Adipocyte (in vitro differentiated cells): ENCODE results near the gene ETHE1.

Experiments
- DNase-seq: peaks from one replicate; pipeline ENCODE4 v3.0.0-alpha.2; 2015; ENCODE audit warnings: low read depth
- H3K27me3 ChIP-seq: replicated peaks from 2 replicates; pipeline ENCODE4 v1.7.0; 2013; ENCODE audit warnings: mild to moderate bottlenecking, low read length, moderate library complexity; ENCODE audit not compliant: control insufficient read depth, insufficient read depth
- H3K36me3 ChIP-seq: 2 replicates; pipeline ENCODE4 v1.7.0; 2013; ENCODE audit warnings: low read length, mild to moderate bottlenecking, moderate library complexity; ENCODE audit not compliant: control insufficient read depth, insufficient read depth, severe bottlenecking
- H3K4me1 ChIP-seq: 2 replicates; pipeline ENCODE4 v1.7.0; 2013; ENCODE audit warnings: mild to moderate bottlenecking, low read length, moderate library complexity; ENCODE audit not compliant: control insufficient read depth, insufficient read depth
- H3K4me3 ChIP-seq: 2 replicates; pipeline ENCODE4 v1.7.0; 2013; ENCODE audit warnings: mild to moderate bottlenecking, low read length, moderate library complexity
- H3K9ac ChIP-seq: 2 replicates; pipeline ENCODE4 v1.7.0; 2013; ENCODE audit warnings: mild to moderate bottlenecking, low read length, moderate library complexity
- H3K9me3 ChIP-seq: 2 replicates; pipeline ENCODE4 v1.7.0; 2013; ENCODE audit warnings: mild to moderate bottlenecking, low read length, moderate library complexity; ENCODE audit not compliant: control insufficient read depth

The ETHE1 gene

GRCh38 chr19:43562698-43563241, 35.8 kb upstream of the ETHE1 start:
- DNase-seq: no peak
- no peaks in the 10 kb centered on the region for H3K27me3 ChIP-seq
- H3K4me3 ChIP-seq: no peak overlapping the region
- peaks cover 4% of the 10 kb centered on the region for H3K36me3 ChIP-seq
- no peaks in the 10 kb centered on the region for H3K4me1 ChIP-seq
- H3K9ac ChIP-seq: no peak overlapping the region
- no peaks in the 10 kb centered on the region for H3K9me3 ChIP-seq

GRCh38 chr19:43562226-43562697, 35.3 kb upstream of the ETHE1 start:
- no peaks in the 10 kb centered on the region for H3K4me1 ChIP-seq
- no peak overlapping the region for H3K4me3 ChIP-seq
- H3K27me3 ChIP-seq: no peaks in the 10 kb centered on the region
- no peak for DNase-seq
- no peaks in the 10 kb centered on the region for H3K9me3 ChIP-seq
- H3K9ac ChIP-seq: no peak overlapping the region
- H3K36me3 ChIP-seq: peaks cover 4% of the 10 kb centered on the region

GRCh38 chr19:43561139-43561970, 34.4 kb upstream of the ETHE1 start:
- Histone ChIP-seq H3K9ac (no peak overlapping the region), H3K4me3 (no peak overlapping the region), H3K4me1 (no peaks in the 10 kb centered on the region), H3K27me3 (no peaks in the 10 kb centered on the region), H3K9me3 (no peaks in the 10 kb centered on the region), H3K36me3 (peaks cover 5% of the 10 kb centered on the region)
- no peak for DNase-seq

GRCh38 chr19:43560687-43561086, 33.7 kb upstream of the ETHE1 start:
- DNase-seq: no peak

GRCh38 chr19:43555185-43555770, 28.3 kb upstream of the ETHE1 start:
- no peaks in the 10 kb centered on the region for H3K9me3 ChIP-seq
- H3K27me3 ChIP-seq: no peaks in the 10 kb centered on the region
- peaks cover 42% of the 10 kb centered on the region for H3K36me3 ChIP-seq
- no peak overlapping the region for H3K9ac ChIP-seq
- H3K4me3 ChIP-seq: no peak overlapping the region
- H3K4me1 ChIP-seq: no peaks in the 10 kb centered on the region
- peak; percentile 73 for DNase-seq

More at GRCh38 chr19:43560687-43561086, 33.7 kb upstream of the ETHE1 start:
- no peak overlapping the region for H3K4me3 ChIP-seq
- no peaks in the 10 kb centered on the region for H3K4me1 ChIP-seq
- H3K9ac ChIP-seq: no peak overlapping the region
- peaks cover 10% of the 10 kb centered on the region for H3K36me3 ChIP-seq
- no peaks in the 10 kb centered on the region for H3K9me3 ChIP-seq
- no peaks in the 10 kb centered on the region for H3K27me3 ChIP-seq

- Histone ChIP-seq H3K4me1 (no peaks in the 10 kb centered on the region), H3K9me3 (no peaks in the 10 kb centered on the region), H3K27me3 (no peaks in the 10 kb centered on the region), H3K36me3 (peaks cover 47% of the 10 kb centered on the region), H3K9ac (no peak overlapping the region), H3K4me3 (no peak overlapping the region)
- no peak for DNase-seq
These were observed 27.4 kb upstream of the ETHE1 start for GRCh38 chr19:43554317-43554895.

DNA sequence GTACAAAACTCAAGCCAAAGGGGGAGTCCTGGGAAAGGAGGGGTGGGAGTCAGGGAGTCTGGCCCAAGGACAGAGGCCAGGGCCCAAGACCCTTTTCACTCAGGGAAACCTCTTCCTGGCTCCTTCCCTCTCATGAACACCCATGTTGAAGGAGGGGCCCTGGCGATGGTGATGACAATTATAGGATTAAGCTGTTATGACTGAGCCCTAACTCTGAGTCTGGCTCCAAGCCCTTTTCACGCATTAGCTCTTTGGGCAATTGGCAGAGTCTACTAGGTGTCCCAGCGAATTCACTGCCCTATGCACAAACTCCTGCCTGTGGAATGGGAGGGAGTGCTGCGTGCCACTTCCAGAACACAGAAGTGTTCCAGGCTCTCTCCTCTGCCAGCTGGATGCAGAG, 26.7 kb upstream of the ETHE1 start:
- Histone ChIP-seq H3K27me3 (no peaks in the 10 kb centered on the region), H3K4me3 (no peak overlapping the region), H3K9me3 (no peaks in the 10 kb centered on the region), H3K36me3 (peaks cover 47% of the 10 kb centered on the region), H3K9ac (no peak overlapping the region), H3K4me1 (no peaks in the 10 kb centered on the region)
- DNase-seq: no peak

DNA sequence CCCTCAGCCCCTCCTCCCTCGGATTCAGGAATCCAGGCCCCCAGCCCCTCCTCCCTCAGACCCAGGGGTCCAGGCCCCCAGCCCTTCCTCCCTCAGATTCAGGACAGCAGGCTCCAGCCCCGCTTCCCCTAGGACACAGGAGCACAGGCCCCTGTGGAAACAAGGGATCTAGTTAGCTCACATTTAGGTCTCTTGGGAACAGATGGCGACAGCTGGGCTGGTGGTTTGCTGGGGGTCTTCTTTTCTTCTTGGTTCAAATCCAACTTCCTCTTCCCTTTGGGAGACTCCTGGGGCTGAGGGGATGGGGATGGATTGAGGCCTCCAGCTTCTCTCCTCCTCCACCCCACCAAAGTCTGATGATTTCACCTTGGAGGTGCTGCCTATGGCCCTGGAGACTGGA, 25.6 kb upstream of the ETHE1 start:
- no peaks in the 10 kb centered on the region for H3K27me3 ChIP-seq
- no peaks in the 10 kb centered on the region for H3K4me1 ChIP-seq
- H3K36me3 ChIP-seq: peaks cover 47% of the 10 kb centered on the region
- H3K4me3 ChIP-seq: no peak overlapping the region
- DNase-seq: no peak
- no peaks in the 10 kb centered on the region for H3K9me3 ChIP-seq
- H3K9ac ChIP-seq: no peak overlapping the region

DNA sequence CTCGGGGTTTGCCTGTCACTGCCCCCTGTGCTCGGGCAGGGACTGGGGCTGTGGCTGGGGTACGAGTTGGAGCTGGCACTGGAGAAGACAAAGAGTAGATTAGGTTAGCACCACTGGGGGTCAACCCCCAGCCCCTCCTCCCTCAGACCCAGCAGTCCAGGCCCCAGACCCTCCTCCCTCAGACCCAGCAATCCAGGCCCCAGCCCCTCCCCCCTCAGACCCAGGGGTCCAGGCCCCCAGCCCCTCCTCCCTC, 25.1 kb upstream of the ETHE1 start:
- no peak for DNase-seq
- no peaks in the 10 kb centered on the region for H3K27me3 ChIP-seq
- no peak overlapping the region for H3K9ac ChIP-seq
- H3K9me3 ChIP-seq: no peaks in the 10 kb centered on the region
- H3K36me3 ChIP-seq: peaks cover 47% of the 10 kb centered on the region
- H3K4me3 ChIP-seq: no peak overlapping the region
- no peaks in the 10 kb centered on the region for H3K4me1 ChIP-seq

- Histone ChIP-seq H3K9me3 (no peaks in the 10 kb centered on the region), H3K4me3 (no peak overlapping the region), H3K27me3 (no peaks in the 10 kb centered on the region), H3K36me3 (peaks cover 47% of the 10 kb centered on the region), H3K9ac (no peak overlapping the region), H3K4me1 (no peaks in the 10 kb centered on the region)
- DNase-seq: no peak
These were observed 24.6 kb upstream of the ETHE1 start for GRCh38 chr19:43551399-43552197.

- Histone ChIP-seq H3K9me3 (no peaks in the 10 kb centered on the region), H3K36me3 (peaks cover 37% of the 10 kb centered on the region), H3K9ac (no peak overlapping the region), H3K27me3 (no peaks in the 10 kb centered on the region), H3K4me1 (no peaks in the 10 kb centered on the region), H3K4me3 (no peak overlapping the region)
- DNase-seq: no peak
These were observed 21.7 kb upstream of the ETHE1 start for GRCh38 chr19:43548706-43549105.
